Activated CD8-positive, alpha-beta memory T cell treated with anti-CD3 and anti-CD28 coated beads, Interleukin-2, amount 50 U/mL, for 1 hour (primary cell): Measurements from ENCODE around the gene BUD13.
A peak's percentile ranks its signal among the peaks of the same experiment; 100 is the strongest.

Source experiments
- DNase-seq: peaks from one replicate; pipeline ENCODE4 v3.0.0-alpha.2; 2020; ENCODE audit errors: extremely low read depth

Gene BUD13

GRCh38 chr11:116792869-116793771 is 20.3 kb upstream of the BUD13 start:
- no peak for DNase-seq

GRCh38 chr11:116792144-116792868 is 19.5 kb upstream of the BUD13 start:
- no peak for DNase-seq

- no peak for DNase-seq
Measured at GRCh38 chr11:116791813-116792143, 19.0 kb upstream of the BUD13 start, which contains the start of gene APOA5. TSS of gene APOA5 (minus strand) at chr11:116791879. CDS start at chr11:116791860, 19 bp downstream.

- peak; percentile 35 for DNase-seq
Measured at GRCh38 chr11:116791002-116791812, 18.4 kb upstream of the BUD13 start.

GRCh38 chr11:116790167-116791001 is 17.6 kb upstream of the BUD13 start:
- DNase-seq: no peak

GRCh38 chr11:116788975-116789374 is 16.2 kb upstream of the BUD13 start:
- DNase-seq: no peak

GRCh38 chr11:116788534-116788933 is 15.7 kb upstream of the BUD13 start:
- DNase-seq: no peak

GRCh38 chr11:116787786-116788486 is 15.1 kb upstream of the BUD13 start, which contains the start of gene ZPR1:
TSS of gene ZPR1 (minus strand) at chr11:116788023. CDS start at chr11:116787990, 33 bp downstream.
- peak; percentile 65 for DNase-seq

- DNase-seq: no peak
Measured at GRCh38 chr11:116787436-116787785, 14.6 kb upstream of the BUD13 start.

GRCh38 chr11:116786966-116787365 is 14.2 kb upstream of the BUD13 start:
- no peak for DNase-seq

GRCh38 chr11:116786326-116786725 is 13.5 kb upstream of the BUD13 start:
- no peak for DNase-seq

GRCh38 chr11:116782728-116783127 is 9.9 kb upstream of the BUD13 start:
- DNase-seq: no peak

GRCh38 chr11:116778556-116778955 is 5.8 kb upstream of the BUD13 start:
- DNase-seq: no peak

GRCh38 chr11:116777056-116777455 is 4.3 kb upstream of the BUD13 start:
- DNase-seq: no peak

GRCh38 chr11:116776522-116776984 is 3.8 kb upstream of the BUD13 start:
- no peak for DNase-seq

GRCh38 chr11:116775975-116776374 is 3.2 kb upstream of the BUD13 start:
- no peak for DNase-seq

GRCh38 chr11:116774661-116775060 is 1.9 kb upstream of the BUD13 start:
- DNase-seq: no peak

GRCh38 chr11:116773203-116774097 is 663 bp upstream of the BUD13 start:
- no peak for DNase-seq

GRCh38 chr11:116771935-116772334 is 852 bp downstream of the BUD13 start:
- no peak for DNase-seq
